H1 (cell line): ENCODE results near the gene ITPKC. TPM values are rescaled to one million over a fixed set of nuclear protein-coding genes. Genes with fewer than 3 reads are reported as not detected.

Source experiments
- CTCF ChIA-PET: fragments of 300-600 bp; sonication (Branson Sonifier 250); formaldehyde crosslinking; loops from one replicate; lab custom pipeline; 2021; ENCODE audit not compliant: partially characterized antibody; lab: Charles Lee
- POLR2A ChIA-PET: fragments of 300-600 bp; sonication (Branson Sonifier 250); formaldehyde crosslinking; loops from one replicate; lab custom pipeline; 2021; ENCODE audit warnings: inconsistent platforms; ENCODE audit not compliant: partially characterized antibody; lab: Charles Lee
- DNase-seq, 2 experiments: peaks; one replicate each; pipeline versions ENCODE4 v3.0.0 to v3.0.0-alpha.2; 2010 to 2022; ENCODE audit warnings: low spot score in 2 of 2, low read depth in 1 of 2, mixed read lengths in 1 of 2
- FAIRE-seq: peaks from 2 replicates; lab custom pipeline; 2011; peaks lifted over from hg19 to GRCh38; lab: Jason Lieb, UNC
- H2AFZ ChIP-seq: 2 replicates; pipeline ENCODE4 v1.8.1; 2012; ENCODE audit warnings: low read length, inconsistent platforms
- H2AK5ac ChIP-seq: 2 replicates; pipeline ENCODE4 v1.6.1; 2013; ENCODE audit warnings: low read depth, low read length
- H2BK120ac ChIP-seq: replicated peaks from 2 replicates; pipeline ENCODE3; 2013; ENCODE audit warnings: low read depth, low read length, inconsistent platforms
- H2BK12ac ChIP-seq: 2 replicates; pipeline ENCODE4 v1.6.1; 2013; ENCODE audit warnings: low read depth, low read length
- H2BK15ac ChIP-seq: 2 replicates; pipeline ENCODE4 v1.6.1; 2013; ENCODE audit warnings: low read length
- H2BK20ac ChIP-seq: 2 replicates; pipeline ENCODE4 v1.6.1; 2013; ENCODE audit warnings: low read length
- H2BK5ac ChIP-seq: 2 replicates; pipeline ENCODE4 v1.6.1; 2013; ENCODE audit warnings: low read depth, low read length
- H3K14ac ChIP-seq: 2 replicates; pipeline ENCODE4 v1.6.1; 2013; ENCODE audit warnings: inconsistent platforms; ENCODE audit not compliant: insufficient read length
- H3K18ac ChIP-seq: 2 replicates; pipeline ENCODE4 v1.6.1; 2013; ENCODE audit warnings: low read length; ENCODE audit errors: extremely low read depth
- H3K23ac ChIP-seq: 2 replicates; pipeline ENCODE4 v1.6.1; 2013; ENCODE audit warnings: inconsistent platforms; ENCODE audit not compliant: insufficient read length
- H3K23me2 ChIP-seq: 2 replicates; pipeline ENCODE4 v1.6.1; 2013; ENCODE audit warnings: low read depth, low read length
- H3K27ac ChIP-seq: 2 replicates; pipeline ENCODE4 v1.6.1; 2011; ENCODE audit warnings: low read depth, low read length, inconsistent platforms
- H3K27me3 ChIP-seq, 4 experiments: replicated peaks in 1 of 4; 1 replicate in 1 of 4; 2 replicates in 3 of 4; pipeline versions ENCODE4 v1.6.1 to v1.8.1; 2011 to 2013; ENCODE audit warnings: low read length in 3 of 4, mild to moderate bottlenecking in 3 of 4, inconsistent platforms in 2 of 4, mixed read lengths in 2 of 4, moderate library complexity in 1 of 4; ENCODE audit not compliant: control insufficient read depth in 3 of 4, insufficient read depth in 3 of 4; ENCODE audit errors: extremely low read depth in 1 of 4
- H3K36me3 ChIP-seq, 4 experiments: 2 replicates each; pipeline versions ENCODE4 v1.6.1 to v1.8.1; 2011 to 2013; ENCODE audit warnings: mild to moderate bottlenecking in 4 of 4, low read length in 3 of 4, moderate library complexity in 2 of 4, control low read depth in 1 of 4, inconsistent platforms in 1 of 4; ENCODE audit not compliant: insufficient read depth in 4 of 4, control insufficient read depth in 2 of 4
- H3K4ac ChIP-seq: replicated peaks from 2 replicates; pipeline ENCODE3; 2013; ENCODE audit warnings: low read length, low read depth, mixed read lengths, inconsistent platforms; ENCODE audit not compliant: insufficient read length
- H3K4me1 ChIP-seq, 4 experiments: replicated peaks in 1 of 4; 1 replicate in 1 of 4; 2 replicates in 3 of 4; pipeline versions ENCODE4 v1.6.1 to v1.8.1; 2011 to 2013; ENCODE audit warnings: low read length in 3 of 4, inconsistent platforms in 2 of 4, mixed read lengths in 1 of 4; ENCODE audit not compliant: insufficient read depth in 4 of 4, control insufficient read depth in 3 of 4
- H3K4me2 ChIP-seq, 2 experiments: 2 replicates each; pipeline versions ENCODE4 v1.6.1 to v1.8.1; 2011 to 2013; ENCODE audit warnings: low read depth in 2 of 2, low read length in 2 of 2, control low read depth in 1 of 2, inconsistent platforms in 1 of 2, mild to moderate bottlenecking in 1 of 2; ENCODE audit not compliant: insufficient read depth in 1 of 2
- H3K4me3 ChIP-seq, 4 experiments: fragments of 200-600, 300-600 bp in 1 of 4; sonication (generic), shearing (Covaris generic), sonication (Bioruptor Twin) in 1 of 4; 2 replicates each; pipeline versions ENCODE4 v1.5.1 to v1.8.1; 2011 to 2016; ENCODE audit warnings: low read length in 4 of 4, low read depth in 3 of 4, control low read depth in 2 of 4, inconsistent platforms in 2 of 4, mild to moderate bottlenecking in 2 of 4, mixed read lengths in 1 of 4, moderate library complexity in 1 of 4; ENCODE audit not compliant: insufficient read depth in 2 of 4; ENCODE audit errors: extremely low read depth in 1 of 4
- H3K56ac ChIP-seq: replicated peaks from 2 replicates; pipeline ENCODE3; 2013; ENCODE audit warnings: low read depth, mild to moderate bottlenecking, mixed read lengths, low read length, inconsistent platforms; ENCODE audit not compliant: insufficient read length
- H3K79me1 ChIP-seq: 2 replicates; pipeline ENCODE4 v1.6.1; 2013; ENCODE audit warnings: low read depth, low read length, control low read depth
- H3K79me2 ChIP-seq, 2 experiments: 2 replicates each; pipeline versions ENCODE4 v1.6.1 to v1.8.1; 2012 to 2013; ENCODE audit warnings: low read length in 2 of 2, mild to moderate bottlenecking in 2 of 2, inconsistent platforms in 1 of 2; ENCODE audit not compliant: insufficient read depth in 2 of 2, control insufficient read depth in 1 of 2
- H3K9ac ChIP-seq, 4 experiments: replicated peaks in 1 of 4; 1 replicate in 1 of 4; 2 replicates in 3 of 4; pipeline versions ENCODE4 v1.6.1 to v1.8.1; 2011 to 2013; ENCODE audit warnings: low read depth in 3 of 4, low read length in 3 of 4, control low read depth in 2 of 4, mild to moderate bottlenecking in 2 of 4, moderate library complexity in 2 of 4, inconsistent platforms in 1 of 4; ENCODE audit errors: extremely low read depth in 1 of 4
- H3K9me3 ChIP-seq, 2 experiments: 2 replicates each; pipeline versions ENCODE4 v1.6.1 to v1.8.1; 2012 to 2013; ENCODE audit warnings: mild to moderate bottlenecking in 2 of 2, moderate library complexity in 2 of 2, control low read depth in 1 of 2, inconsistent platforms in 1 of 2, low read depth in 1 of 2, low read length in 1 of 2, mixed read lengths in 1 of 2; ENCODE audit not compliant: insufficient read depth in 2 of 2
- H4K20me1 ChIP-seq, 2 experiments: replicated peaks in 1 of 2; 2 replicates each; pipeline versions ENCODE3 to v1.8.1; 2011 to 2013; ENCODE audit warnings: inconsistent platforms in 2 of 2, low read length in 2 of 2, mild to moderate bottlenecking in 1 of 2; ENCODE audit not compliant: insufficient read depth in 2 of 2, control insufficient read depth in 1 of 2
- H4K5ac ChIP-seq: 2 replicates; pipeline ENCODE4 v1.6.1; 2013; ENCODE audit warnings: low read length, low read depth, mixed read lengths, inconsistent platforms; ENCODE audit not compliant: insufficient read length
- H4K8ac ChIP-seq: 2 replicates; pipeline ENCODE4 v1.8.0; 2013; ENCODE audit warnings: mild to moderate bottlenecking, moderate library complexity, low read length, inconsistent platforms; ENCODE audit not compliant: insufficient read depth; ENCODE audit errors: extremely low read depth
- H4K91ac ChIP-seq: replicated peaks from 2 replicates; pipeline ENCODE3; 2013; ENCODE audit warnings: low read length, mixed read lengths, inconsistent platforms; ENCODE audit not compliant: insufficient read length
- FOSL1 ChIP-seq: IDR thresholded peaks from 2 replicates; pipeline ENCODE4 v1.6.1; 2011; ENCODE audit warnings: mild to moderate bottlenecking, low read depth, low read length, moderate library complexity; ENCODE audit not compliant: insufficient read depth
- POLR2A ChIP-seq, 2 experiments: IDR thresholded peaks; 1 replicate in 1 of 2; 2 replicates in 1 of 2; pipeline ENCODE4 v1.6.1; 2011; ENCODE audit warnings: low read depth in 2 of 2, low read length in 2 of 2, mild to moderate bottlenecking in 2 of 2; ENCODE audit errors: control extremely low read depth in 1 of 2
- SIN3A ChIP-seq, 2 experiments: IDR thresholded peaks in 1 of 2; conservative IDR thresholded peaks in 1 of 2; 2 replicates each; pipeline ENCODE4 v1.6.1; 2011 to 2012; ENCODE audit warnings: low read length in 2 of 2, improper control_type of control experiment in 1 of 2, low read depth in 1 of 2, mild to moderate bottlenecking in 1 of 2
- WGBS, 2 experiments: shearing (Covaris generic) in 1 of 2; methylation state at CpG; one replicate each; pipeline versions ENCODE4 v1.1.6 to v1.1.7; 2013 to 2015; ENCODE audit warnings: low lambda C conversion rate in 2 of 2, mixed read lengths in 2 of 2, inconsistent platforms in 1 of 2, low coverage in 1 of 2, missing lambda C conversion rate in 1 of 2; ENCODE audit not compliant: insufficient replicate concordance in 2 of 2, insufficient coverage in 1 of 2, insufficient read length in 1 of 2; ENCODE audit errors: extremely low coverage in 1 of 2, missing lambda C conversion rate in 1 of 2; 5-methylcytosine and 5-hydroxymethylcytosine counted together
- polyA plus RNA-seq, 7 experiments: library from polyadenylated mRNA; depleted of rRNA in 3 of 7; stranded (reverse) in 5 of 7; unstranded in 2 of 7; fragments of >200 nt in 5 of 7; fragments of 200-250 nt in 2 of 7; gene quantifications; 1 replicate in 5 of 7; 2 replicates in 1 of 7; 4 replicates in 1 of 7; pipeline versions ENCODE4 v1.2.1 to v1.2.3, GENCODE V29; 2011 to 2013; ENCODE audit warnings: missing spikeins in 2 of 7, mixed read lengths in 2 of 7
- total RNA-seq: library from RNA; stranded (reverse); fragmentation: NEBNext Ultra II Directional; extraction: Animal tissue kit (Norgen Biotek cat#: 25700); gene quantifications from 2 replicates; pipeline ENCODE4 v1.2.1, GENCODE V29; 2021

Gene ITPKC
- total and polyA plus RNA-seq, 2 of the 8 experiments (the other 6 are each of a cell fraction or from before 2014, with no cell fraction given) = 5.2 to 8.9 TPM

- no peak overlapping the region for H3K4me3 ChIP-seq
- no peak overlapping the region for H2AFZ ChIP-seq
- peak overlapping the region; percentile 17 for H4K91ac ChIP-seq
- no peak overlapping the region for H4K8ac ChIP-seq
- no peak overlapping the region for H3K14ac ChIP-seq
- H3K9me3 ChIP-seq = no peaks in the 10 kb centered on the region
- H3K9ac ChIP-seq = no peak overlapping the region
- H3K56ac ChIP-seq = no peak overlapping the region
- POLR2A ChIA-PET = interaction anchor here (0.8 to 1.4 kb wide), 7 partner anchors 9 to 53 kb away, joined by 3 to 6 read pairs (median 3); partner anchors contain the start of genes COQ8B, ITPKC and NUMBL
- no peak overlapping the region for H3K18ac ChIP-seq
- peaks cover 0 to 4% (median 1%) of the 10 kb centered on the region in 4 experiments; a peak in 5 of 7 replicates for H3K4me1 ChIP-seq
- no peak overlapping the region for H3K4ac ChIP-seq
- no peaks in the 10 kb centered on the region for H3K79me2 ChIP-seq
- FAIRE-seq = no peak
- DNase-seq = no peak
- no peak overlapping the region for H2BK15ac ChIP-seq
- no peak overlapping the region for H4K5ac ChIP-seq
- CTCF ChIA-PET = interaction anchor here (1.0 to 4.0 kb wide), 5 partner anchors 11 to 43 kb away, joined by 3 to 23 read pairs (median 5); no protein-coding TSS in a partner anchor
- WGBS, 2 experiments = 88% methylated on average over 8 of the region's 9 CpGs; no CpG with 5 or more reads in 1 of the 2 experiments
- peaks cover 0 to 6% of the 10 kb centered on the region in 2 experiments for H4K20me1 ChIP-seq
- no peak overlapping the region for H2BK12ac ChIP-seq
- H3K79me1 ChIP-seq = peaks cover 3% of the 10 kb centered on the region; the same call in 1 of the 2 replicates
- H3K23ac ChIP-seq = no peak overlapping the region
- H3K36me3 ChIP-seq = peaks cover 8 to 27% (median 26%) of the 10 kb centered on the region in 4 experiments; a peak in 7 of 8 replicates
- H2BK120ac ChIP-seq = no peak overlapping the region
- H3K27me3 ChIP-seq = no peaks in the 10 kb centered on the region
- no peak overlapping the region for H2BK5ac ChIP-seq
- H2BK20ac ChIP-seq = no peak overlapping the region
- no peak overlapping the region for H3K27ac ChIP-seq
- no peak overlapping the region for H2AK5ac ChIP-seq
- H3K23me2 ChIP-seq = no peaks in the 10 kb centered on the region; the same call in 1 of the 2 replicates
- H3K4me2 ChIP-seq = no peak overlapping the region
- TF ChIP-seq SIN3A (conservative IDR thresholded peaks at IDR 0.05 in 1 of 2, IDR thresholded peaks at IDR 0.05 in 1 of 2; ENCODE audit: low read depth in 1 of 2, low read length in 2 of 2) = no peak
- no peak for TF ChIP-seq POLR2A (IDR thresholded peaks at IDR 0.05; ENCODE audit: control extremely low read depth in 1 of 2, low read depth in 2 of 2, low read length in 2 of 2)
- no peak for TF ChIP-seq FOSL1
Observed at GRCh38 chr19:40700083-40700482, 16.8 kb upstream of the ITPKC start.
